Hepatocyte (in vitro differentiated cells): Measurements from ENCODE around the gene CEP135. TPM values are rescaled to one million over a fixed set of nuclear protein-coding genes. Genes with fewer than 3 reads are reported as not detected.
"Not testable (repeated sequence)": the region's sequence is repeated elsewhere in the genome, so short reads cannot be mapped to it uniquely, and the experiment has no call there.

Experiments used
- DNase-seq: peaks from one replicate; pipeline ENCODE4 v3.0.0-alpha.2; 2016; ENCODE audit warnings: low spot score
- H2AFZ ChIP-seq: fragments of 200-600 bp; sonication (generic); 2 replicates; pipeline ENCODE4 v1.6.0; 2016; ENCODE audit warnings: antibody characterized with exemption, mild to moderate bottlenecking
- H3K27ac ChIP-seq: fragments of 200-600 bp; sonication (generic); 2 replicates; pipeline ENCODE4 v1.5.1; 2016; ENCODE audit warnings: mild to moderate bottlenecking
- H3K27me3 ChIP-seq: fragments of 200-600 bp; sonication (generic); 2 replicates; pipeline ENCODE4 v1.6.1; 2016
- H3K36me3 ChIP-seq: fragments of 200-600 bp; sonication (generic); replicated peaks from 2 replicates; pipeline ENCODE4 v1.5.1; 2016; ENCODE audit warnings: low read depth; ENCODE audit not compliant: insufficient read depth
- H3K4me1 ChIP-seq: fragments of 200-600 bp; sonication (generic); 2 replicates; pipeline ENCODE4 v1.5.1; 2016; ENCODE audit warnings: mild to moderate bottlenecking, moderate library complexity; ENCODE audit not compliant: insufficient read depth
- H3K4me2 ChIP-seq: fragments of 200-600 bp; sonication (generic); 2 replicates; pipeline ENCODE4 v1.6.0; 2016
- H3K4me3 ChIP-seq: fragments of 200-600 bp; sonication (generic); 2 replicates; pipeline ENCODE4 v1.5.1; 2016; ENCODE audit warnings: mild to moderate bottlenecking
- H3K79me2 ChIP-seq: fragments of 200-600 bp; sonication (generic); 2 replicates; pipeline ENCODE4 v1.6.0; 2017; ENCODE audit warnings: mild to moderate bottlenecking
- H3K9me2 ChIP-seq: fragments of 200-600 bp; sonication (generic); replicated peaks from 2 replicates; pipeline ENCODE4 v1.6.0; 2017; ENCODE audit warnings: mild to moderate bottlenecking; ENCODE audit not compliant: insufficient read depth
- H3K9me3 ChIP-seq: fragments of 200-600 bp; sonication (generic); 2 replicates; pipeline ENCODE4 v1.5.1; 2016; ENCODE audit warnings: low read depth, mild to moderate bottlenecking
- H4K20me1 ChIP-seq: fragments of 200-600 bp; sonication (generic); 2 replicates; pipeline ENCODE4 v1.6.0; 2016; ENCODE audit warnings: mild to moderate bottlenecking; ENCODE audit not compliant: insufficient read depth, poor library complexity, severe bottlenecking
- CTCF ChIP-seq: fragments of 200-600 bp; sonication (generic); IDR thresholded peaks from 2 replicates; pipeline ENCODE4 v1.5.1; 2016; ENCODE audit warnings: antibody characterized with exemption, mild to moderate bottlenecking; ENCODE audit not compliant: poor library complexity
- EZH2 ChIP-seq: fragments of 200-600 bp; sonication (generic); IDR thresholded peaks from 2 replicates; pipeline ENCODE4 v1.6.1; 2016; ENCODE audit warnings: antibody characterized with exemption, mild to moderate bottlenecking, borderline replicate concordance
- EZH2phosphoT487 ChIP-seq: fragments of 200-600 bp; sonication (generic); IDR thresholded peaks from one replicate; pipeline ENCODE4 v1.6.1; 2018; ENCODE audit warnings: antibody characterized with exemption, mild to moderate bottlenecking, low read depth, moderate library complexity; ENCODE audit not compliant: unreplicated experiment, severe bottlenecking
- WGBS: methylation state at CpG from one replicate; pipeline ENCODE4 v1.1.6; 2016; ENCODE audit warnings: low lambda C conversion rate; ENCODE audit errors: missing lambda C conversion rate; 5-methylcytosine and 5-hydroxymethylcytosine counted together
- polyA plus RNA-seq: library from polyadenylated mRNA; unstranded; fragments of >200 nt; fragmentation: Nextera tagmentation; extraction: Ambion mirVana; gene quantifications from 2 replicates; pipeline ENCODE4 v1.2.1, GENCODE V29; 2016
- total RNA-seq: library from RNA; depleted of rRNA; stranded (reverse); fragments of >200 nt; gene quantifications from 2 replicates; pipeline ENCODE4 v1.2.3, GENCODE V29; 2014

Gene CEP135
- total and polyA plus RNA-seq, 2 experiments from 2014 or later = 3.1 to 7.7 TPM

DNA sequence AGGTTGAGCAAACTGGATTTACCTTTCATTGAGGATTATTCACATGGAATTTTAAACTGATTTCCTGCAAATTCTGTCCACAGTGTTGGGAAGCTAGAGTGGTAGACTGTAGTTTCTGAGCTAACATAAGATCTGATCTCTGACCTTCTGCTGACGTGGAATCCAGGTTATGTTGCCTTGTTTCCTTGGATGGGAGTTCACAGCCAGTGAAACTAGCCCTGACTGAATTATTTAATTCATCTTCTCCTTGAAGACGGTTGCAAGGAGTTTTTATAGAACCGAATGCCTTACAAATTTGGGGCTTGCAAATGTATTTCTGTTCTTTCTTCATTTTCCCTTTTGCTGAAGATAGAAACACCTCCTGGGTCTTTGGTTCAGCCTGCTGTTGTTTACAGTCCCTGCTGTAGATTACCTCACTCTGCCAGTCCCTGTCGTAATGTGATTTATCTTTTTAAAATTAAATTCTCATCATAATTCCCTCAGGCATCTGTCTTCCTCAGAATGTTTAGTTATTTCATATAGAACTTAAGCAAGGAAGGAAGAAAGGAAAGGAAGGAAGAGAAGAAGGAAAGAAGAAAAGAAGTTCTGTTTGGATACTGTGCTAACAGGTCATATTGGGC lies 113.9 kb downstream of the CEP135 start:
- Histone ChIP-seq H4K20me1 (no peaks in the 10 kb centered on the region), H3K9me2 (no peaks in the 10 kb centered on the region), H2AFZ (no peak overlapping the region), H3K36me3 (no peaks in the 10 kb centered on the region), H3K27ac (no peak overlapping the region), H3K4me3 (no peak overlapping the region), H3K4me2 (no peak overlapping the region), H3K4me1 (no peaks in the 10 kb centered on the region), H3K79me2 (peaks cover 73% of the 10 kb centered on the region), H3K27me3 (no peaks in the 10 kb centered on the region), H3K9me3 (no peaks in the 10 kb centered on the region)
- no peak for TF ChIP-seq EZH2phosphoT487
- no peak for TF ChIP-seq CTCF
- TF ChIP-seq EZH2 = no peak
- 64% methylated on average over 4 of the region's 4 CpGs for WGBS
- no peak for DNase-seq

GRCh38 chr4:56066493-56066892 lies 117.7 kb downstream of the CEP135 start:
- peaks cover 62% of the 10 kb centered on the region for H3K79me2 ChIP-seq
- H3K36me3 ChIP-seq = no peaks in the 10 kb centered on the region
- no peak overlapping the region for H2AFZ ChIP-seq
- H3K4me1 ChIP-seq = no peaks in the 10 kb centered on the region
- no peak for TF ChIP-seq CTCF
- no peak for TF ChIP-seq EZH2phosphoT487
- TF ChIP-seq EZH2 = no peak
- no peaks in the 10 kb centered on the region for H3K9me2 ChIP-seq
- no peak overlapping the region for H3K4me3 ChIP-seq
- WGBS = 98% methylated on average over 2 of the region's 2 CpGs
- no peaks in the 10 kb centered on the region for H3K27me3 ChIP-seq
- no peak for DNase-seq
- H3K9me3 ChIP-seq = no peaks in the 10 kb centered on the region
- no peak overlapping the region for H3K27ac ChIP-seq
- H4K20me1 ChIP-seq = no peaks in the 10 kb centered on the region
- no peak overlapping the region for H3K4me2 ChIP-seq

DNA sequence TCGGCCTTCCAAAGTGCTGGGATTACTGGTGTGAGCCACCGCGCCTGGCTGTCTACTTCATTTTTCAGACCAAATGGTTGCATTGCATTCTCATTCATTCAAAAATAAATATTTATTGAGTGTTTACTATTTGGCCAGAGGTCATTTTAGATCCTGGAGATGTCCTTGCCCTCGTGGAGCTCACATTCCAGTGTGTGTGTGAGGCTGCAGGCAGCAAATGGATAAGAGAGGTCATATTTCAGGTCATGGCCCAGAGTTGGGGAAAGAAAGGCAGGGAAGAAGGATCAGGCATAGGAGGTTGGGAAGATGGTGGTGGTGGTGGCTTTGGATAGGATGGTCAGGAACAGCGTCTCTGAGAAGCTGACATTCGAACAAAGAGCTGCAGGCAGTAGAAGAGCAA lies 119.1 kb downstream of the CEP135 start:
- Histone ChIP-seq H3K27me3 (no peaks in the 10 kb centered on the region), H3K4me3 (no peak overlapping the region), H3K27ac (no peak overlapping the region), H3K36me3 (no peaks in the 10 kb centered on the region), H4K20me1 (no peaks in the 10 kb centered on the region), H3K9me3 (no peaks in the 10 kb centered on the region), H3K4me1 (no peaks in the 10 kb centered on the region), H3K4me2 (no peak overlapping the region), H2AFZ (no peak overlapping the region), H3K9me2 (no peaks in the 10 kb centered on the region), H3K79me2 (peaks cover 69% of the 10 kb centered on the region)
- no peak for DNase-seq
- TF ChIP-seq CTCF (no peak), EZH2phosphoT487 (no peak), EZH2 (no peak)
- WGBS = 88% methylated on average over 6 of the region's 6 CpGs

- H3K79me2 ChIP-seq = peaks cover 69% of the 10 kb centered on the region
- H3K36me3 ChIP-seq, H3K27ac ChIP-seq, H3K9me3 ChIP-seq, H3K4me3 ChIP-seq, H2AFZ ChIP-seq, H3K9me2 ChIP-seq, H3K4me1 ChIP-seq, H4K20me1 ChIP-seq, DNase-seq, H3K27me3 ChIP-seq, H3K4me2 ChIP-seq: not testable (repeated sequence)
- WGBS = 94% methylated on average over 3 of the region's 3 CpGs
These were observed 124.0 kb downstream of the CEP135 start for GRCh38 chr4:56072730-56073129.
